H9 (cell line): ENCODE data around the gene FSTL4. TPM values are rescaled to one million over a fixed set of nuclear protein-coding genes. Genes with fewer than 3 reads are reported as not detected.

Experiments
- DNase-seq: peaks from one replicate; pipeline ENCODE4 v3.0.0-alpha.2; 2017
- H2AFZ ChIP-seq: one replicate; pipeline ENCODE4 v1.6.1; 2013; ENCODE audit warnings: mild to moderate bottlenecking, low read length, control low read depth, moderate library complexity
- H2AK5ac ChIP-seq: 2 replicates; pipeline ENCODE4 v1.6.1; 2013; ENCODE audit warnings: low read length, control low read depth, mixed read lengths; ENCODE audit not compliant: insufficient read length
- H2BK120ac ChIP-seq: one replicate; pipeline ENCODE4 v1.6.1; 2013; ENCODE audit warnings: low read depth, mild to moderate bottlenecking, low read length, control low read depth, inconsistent platforms; ENCODE audit not compliant: poor library complexity, severe bottlenecking
- H2BK12ac ChIP-seq: 2 replicates; pipeline ENCODE4 v1.6.1; 2013; ENCODE audit warnings: low read length, control low read depth, mixed read lengths, low read depth; ENCODE audit not compliant: insufficient read length
- H2BK15ac ChIP-seq: 2 replicates; pipeline ENCODE4 v1.6.1; 2013; ENCODE audit warnings: low read depth, low read length, control low read depth
- H2BK20ac ChIP-seq: one replicate; pipeline ENCODE4 v1.6.1; 2013; ENCODE audit warnings: low read depth, mild to moderate bottlenecking, low read length, control low read depth, inconsistent platforms; ENCODE audit not compliant: poor library complexity, severe bottlenecking
- H2BK5ac ChIP-seq: 2 replicates; pipeline ENCODE4 v1.6.1; 2013; ENCODE audit warnings: low read length, control low read depth, mixed read lengths; ENCODE audit not compliant: insufficient read length
- H3K14ac ChIP-seq: 2 replicates; pipeline ENCODE4 v1.6.1; 2013; ENCODE audit warnings: low read length, control low read depth; ENCODE audit not compliant: insufficient read depth
- H3K18ac ChIP-seq: 2 replicates; pipeline ENCODE4 v1.6.1; 2013; ENCODE audit warnings: low read depth, mild to moderate bottlenecking, mixed read lengths, low read length, control low read depth; ENCODE audit not compliant: insufficient read length
- H3K23ac ChIP-seq: 2 replicates; pipeline ENCODE4 v1.6.1; 2013; ENCODE audit warnings: low read length, control low read depth, mixed read lengths, low read depth; ENCODE audit not compliant: insufficient read length
- H3K23me2 ChIP-seq: 2 replicates; pipeline ENCODE4 v1.6.1; 2013; ENCODE audit warnings: low read depth, mild to moderate bottlenecking, mixed read lengths, low read length, control low read depth; ENCODE audit not compliant: insufficient read length, poor library complexity, severe bottlenecking
- H3K27ac ChIP-seq: 2 replicates; pipeline ENCODE4 v1.5.1; 2013; ENCODE audit warnings: low read length, control low read depth, mixed read lengths, low read depth; ENCODE audit not compliant: insufficient read length
- H3K27me3 ChIP-seq: 2 replicates; pipeline ENCODE4 v1.6.1; 2013; ENCODE audit warnings: low read length, control low read depth, inconsistent platforms; ENCODE audit not compliant: insufficient read depth
- H3K4ac ChIP-seq: 2 replicates; pipeline ENCODE4 v1.6.1; 2013; ENCODE audit warnings: low read depth, mild to moderate bottlenecking, control low read depth, inconsistent platforms, low read length, moderate library complexity
- H3K4me1 ChIP-seq: 2 replicates; pipeline ENCODE4 v1.6.1; 2013; ENCODE audit warnings: low read length, control low read depth, inconsistent platforms; ENCODE audit not compliant: insufficient read depth
- H3K4me2 ChIP-seq: 2 replicates; pipeline ENCODE4 v1.6.1; 2013; ENCODE audit warnings: low read length, control low read depth, mixed read lengths; ENCODE audit not compliant: insufficient read length, insufficient read depth
- H3K56ac ChIP-seq: 2 replicates; pipeline ENCODE4 v1.6.1; 2013; ENCODE audit warnings: low read depth, mild to moderate bottlenecking, mixed read lengths, low read length, control low read depth; ENCODE audit not compliant: insufficient read length
- H3K79me1 ChIP-seq: 2 replicates; pipeline ENCODE4 v1.6.1; 2013; ENCODE audit warnings: low read depth, mild to moderate bottlenecking, moderate library complexity, low read length, control low read depth, inconsistent platforms; ENCODE audit not compliant: insufficient read depth, poor library complexity, severe bottlenecking
- H3K79me2 ChIP-seq: 2 replicates; pipeline ENCODE4 v1.6.1; 2013; ENCODE audit warnings: low read length, control low read depth, inconsistent platforms; ENCODE audit not compliant: insufficient read depth
- H3K9ac ChIP-seq: 2 replicates; pipeline ENCODE4 v1.6.1; 2013; ENCODE audit warnings: low read length, control low read depth, mixed read lengths; ENCODE audit not compliant: insufficient read length; ENCODE audit errors: extremely low read depth
- H3K9me3 ChIP-seq: one replicate; pipeline ENCODE4 v1.6.1; 2013; ENCODE audit warnings: low read depth, low read length, inconsistent platforms; ENCODE audit not compliant: control insufficient read depth
- H3T11ph ChIP-seq: one replicate; pipeline ENCODE4 v1.6.1; 2013; ENCODE audit warnings: mild to moderate bottlenecking, low read length, control low read depth, inconsistent platforms
- H4K20me1 ChIP-seq: one replicate; pipeline ENCODE4 v1.6.1; 2013; ENCODE audit not compliant: control insufficient read depth, insufficient read length, insufficient read depth
- H4K5ac ChIP-seq: 2 replicates; pipeline ENCODE4 v1.6.1; 2013; ENCODE audit warnings: low read depth, mild to moderate bottlenecking, mixed read lengths, low read length, control low read depth; ENCODE audit not compliant: insufficient read length
- H4K8ac ChIP-seq: replicated peaks from 2 replicates; pipeline ENCODE4 v1.6.1; 2013; ENCODE audit warnings: low read length, control low read depth, mixed read lengths, low read depth; ENCODE audit not compliant: insufficient read length
- H4K91ac ChIP-seq: 2 replicates; pipeline ENCODE4 v1.6.1; 2013; ENCODE audit warnings: low read depth, mild to moderate bottlenecking, moderate library complexity, mixed read lengths, low read length, control low read depth; ENCODE audit not compliant: insufficient read length
- H3K27ac Mint-ChIP-seq, 3 experiments: 2 replicates in 2 of 3; 3 replicates in 1 of 3; pipeline ENCODE4 v1.8.0; 2020 to 2021; ENCODE audit warnings: mixed read lengths in 3 of 3, mild to moderate bottlenecking in 1 of 3, moderate library complexity in 1 of 3
- H3K27me3 Mint-ChIP-seq: 2 replicates; pipeline ENCODE4 v1.8.0; 2021; ENCODE audit warnings: low read depth, mild to moderate bottlenecking, moderate library complexity, mixed read lengths
- H3K36me3 Mint-ChIP-seq, 3 experiments: 2 replicates in 2 of 3; 3 replicates in 1 of 3; pipeline ENCODE4 v1.8.0; 2020 to 2021; ENCODE audit warnings: low read depth in 3 of 3, mixed read lengths in 3 of 3; ENCODE audit not compliant: insufficient read depth in 1 of 3
- H3K4me1 Mint-ChIP-seq, 2 experiments: 2 replicates each; pipeline ENCODE4 v1.8.0; 2020; ENCODE audit warnings: mixed read lengths in 2 of 2
- H3K4me3 Mint-ChIP-seq, 2 experiments: 2 replicates in 1 of 2; 3 replicates in 1 of 2; pipeline ENCODE4 v1.8.0; 2020 to 2021; ENCODE audit warnings: mild to moderate bottlenecking in 2 of 2, mixed read lengths in 2 of 2, moderate library complexity in 1 of 2
- H3K9me3 Mint-ChIP-seq, 2 experiments: 2 replicates in 1 of 2; 3 replicates in 1 of 2; pipeline ENCODE4 v1.8.0; 2020; ENCODE audit warnings: mild to moderate bottlenecking in 2 of 2, mixed read lengths in 2 of 2, moderate library complexity in 1 of 2
- CTCF ChIP-seq: fragments of 200-600 bp; sonication (generic); conservative IDR thresholded peaks from 3 replicates; pipeline ENCODE4 v1.8.0; 2021; ENCODE audit warnings: antibody characterized with exemption, mild to moderate bottlenecking
- WGBS: extraction: QIAGEN DNeasy Blood & Tissue Kit; methylation state at CpG from one replicate; pipeline ENCODE4 v1.1.7; 2013; ENCODE audit warnings: missing lambda C conversion rate, low lambda C conversion rate, mixed read lengths; ENCODE audit not compliant: insufficient read length; ENCODE audit errors: extremely low coverage; 5-methylcytosine and 5-hydroxymethylcytosine counted together
- total RNA-seq: library from RNA; stranded (reverse); gene quantifications from 2 replicates; pipeline ENCODE4 v1.2.1, GENCODE V29; 2021

FSTL4 gene
- total RNA-seq, 1 experiment from 2014 or later, result 5.7 TPM

GRCh38 chr5:133227082-133227481 lies 385.3 kb downstream of the FSTL4 start:
- Histone ChIP-seq H4K20me1 (no peaks in the 10 kb centered on the region), H3K27me3 (no peaks in the 10 kb centered on the region), H2AFZ (no peak overlapping the region), H2BK12ac (no peak overlapping the region), H4K5ac (no peak overlapping the region), H3K9me3 (no peaks in the 10 kb centered on the region), H3K27ac (no peak overlapping the region), H2BK20ac (no peak overlapping the region), H3K79me1 (no peaks in the 10 kb centered on the region), H3K79me2 (no peaks in the 10 kb centered on the region), H4K91ac (no peak overlapping the region), H2BK15ac (no peak overlapping the region), H2BK5ac (no peak overlapping the region), H3K14ac (no peak overlapping the region), H3K56ac (no peak overlapping the region), H3K4me2 (no peak overlapping the region), H3T11ph (no peak overlapping the region), H3K18ac (no peak overlapping the region), H4K8ac (no peak overlapping the region), H2BK120ac (no peak overlapping the region), H3K4me1 (no peaks in the 10 kb centered on the region), H3K23ac (no peak overlapping the region), H3K9ac (no peak overlapping the region), H3K4ac (no peak overlapping the region), H2AK5ac (no peak overlapping the region), H3K23me2 (no peaks in the 10 kb centered on the region)
- peak; percentile 33; the same call in 2 of the 3 replicates for TF ChIP-seq CTCF
- Mint-ChIP-seq H3K27ac (no peak overlapping the region), H3K4me3 (no peak overlapping the region), H3K36me3 (no peaks in the 10 kb centered on the region), H3K9me3 (no peaks in the 10 kb centered on the region), H3K4me1 (peaks cover 5 to 7% of the 10 kb centered on the region in 2 experiments; a peak in 3 of 4 replicates), H3K27me3 (no peaks in the 10 kb centered on the region; the same call in 1 of the 2 replicates)
- DNase-seq, result no peak
- WGBS, result no CpG with 5 or more reads among the region's 3 CpGs
